ENCODE data around the gene TMEM190. TPM values are rescaled to one million over a fixed set of nuclear protein-coding genes. Genes with fewer than 3 reads are reported as not detected.

TMEM190 gene
- total RNA-seq, 4 donors from 2014 or later = not detected

- TF ChIP-seq CTCF (IDR thresholded peaks at IDR 0.05; ENCODE audit: low read depth) = peak; percentile 20
Observed at GRCh38 chr19:55384920-55385723, 8.5 kb downstream of the TMEM190 start.

GRCh38 chr19:55385724-55386492 is 9.3 kb downstream of the TMEM190 start, which contains the start of gene RPL28:
TSS of gene RPL28 (plus strand) at chr19:55385932. CDS start at chr19:55386358, 426 bp downstream.
- no peak for TF ChIP-seq CTCF (IDR thresholded peaks at IDR 0.05; ENCODE audit: low read depth)

GRCh38 chr19:55386493-55386971 is 9.9 kb downstream of the TMEM190 start:
- TF ChIP-seq CTCF (IDR thresholded peaks at IDR 0.05; ENCODE audit: low read depth) = no peak

GRCh38 chr19:55387736-55388497 is 11.3 kb downstream of the TMEM190 start:
- no peak for TF ChIP-seq CTCF (IDR thresholded peaks at IDR 0.05; ENCODE audit: low read depth)

DNA sequence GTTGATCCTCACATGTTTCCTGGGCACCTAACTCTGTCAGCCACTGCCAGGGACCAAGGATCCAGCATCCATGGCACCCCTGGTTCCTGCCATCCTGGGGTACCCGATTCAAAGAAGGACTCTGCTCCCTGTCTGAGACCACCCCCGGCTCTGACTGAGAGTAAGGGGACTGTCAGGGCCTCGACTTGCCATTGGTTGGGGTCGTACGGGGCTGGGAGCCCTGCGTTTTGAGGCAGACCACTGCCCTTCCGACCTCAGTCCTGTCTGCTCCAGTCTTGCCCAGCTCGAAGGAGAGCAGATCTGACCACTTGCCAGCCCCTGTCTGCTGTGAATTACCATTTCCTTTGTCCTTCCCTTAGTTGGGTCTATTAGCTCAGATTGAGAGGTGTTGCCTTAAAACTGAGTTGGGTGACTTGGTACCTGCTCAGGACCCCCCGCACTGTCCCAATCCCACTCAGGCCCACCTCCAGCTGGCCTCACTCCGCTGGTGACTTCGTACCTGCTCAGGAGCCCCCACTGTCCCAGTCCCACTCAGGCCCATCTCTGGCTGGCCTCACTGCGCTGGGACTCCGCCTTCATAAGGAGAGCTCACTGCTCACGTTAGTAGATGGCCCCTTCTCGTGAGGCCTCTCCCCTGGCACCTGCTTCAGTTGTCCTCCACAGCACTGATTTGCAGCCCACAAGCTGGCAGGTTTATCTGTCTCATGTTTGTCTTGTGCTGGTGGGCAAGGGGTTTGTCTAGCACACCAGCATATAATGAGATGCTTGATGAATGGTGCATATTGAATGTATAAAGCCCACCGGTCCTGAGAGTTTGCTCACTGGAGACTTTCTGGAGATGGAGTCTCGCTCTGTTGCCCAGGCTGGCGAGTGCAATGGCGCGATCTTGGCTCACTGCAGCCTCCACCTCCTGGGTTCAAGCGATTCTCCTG is 13.0 kb downstream of the TMEM190 start:
- no peak for TF ChIP-seq CTCF (IDR thresholded peaks at IDR 0.05; ENCODE audit: low read depth)

GRCh38 chr19:55390461-55390880 is 13.8 kb downstream of the TMEM190 start:
- no peak for TF ChIP-seq CTCF (IDR thresholded peaks at IDR 0.05; ENCODE audit: low read depth)
